Stomach (tissue), 4 donors: ENCODE measurements around the gene MISFA.

Experiments used
- POLR2A ChIP-seq, 4 donors: fragments of 450-650 bp; IDR thresholded peaks; one replicate each; pipeline ENCODE4 v1.6.1; 2016; ENCODE audit warnings: antibody characterized with exemption in 4 of 4, control low read depth in 2 of 4, mild to moderate bottlenecking in 1 of 4, moderate library complexity in 1 of 4
- TF ChIP-seq, protein P1 (sequence below), 7 experiments: fragments of 450-650 bp in 4 of 7; fragments of 200-600 bp in 3 of 7; sonication (generic) in 3 of 7; IDR thresholded peaks; one replicate each; pipeline ENCODE4 v1.5.1; 2016 to 2019; ENCODE audit warnings: antibody characterized with exemption in 7 of 7, control low read depth in 2 of 7, mild to moderate bottlenecking in 1 of 7

DNA sequence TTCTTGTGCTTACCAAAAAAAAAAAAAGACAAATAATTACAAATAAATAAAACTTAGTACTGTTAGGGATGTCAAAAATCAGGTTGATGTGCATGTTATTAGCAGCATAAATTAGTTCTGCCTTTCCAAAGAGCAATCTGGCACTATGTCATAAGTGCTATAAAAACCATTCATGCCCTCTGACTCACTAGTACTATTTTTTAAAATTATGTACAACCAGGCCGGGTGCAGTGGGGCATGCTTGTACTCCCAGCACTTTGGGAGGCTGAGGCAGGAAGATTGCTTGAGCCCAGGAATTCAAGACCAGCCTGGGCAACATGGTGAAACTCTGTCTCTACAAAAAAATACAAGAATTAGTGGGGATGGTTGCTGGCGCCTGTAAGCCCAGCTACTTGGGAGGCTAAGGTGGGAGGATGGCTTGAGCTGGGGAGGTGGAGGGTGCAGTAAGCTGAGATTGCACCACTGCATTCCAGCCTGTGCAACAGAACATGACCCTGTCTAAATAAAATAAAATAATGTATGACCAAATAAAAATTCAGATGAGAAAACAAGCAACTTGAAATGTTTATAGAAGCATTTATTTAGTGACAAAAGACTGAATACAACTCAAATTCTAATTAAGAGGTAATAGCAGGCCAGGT, 36.4 kb upstream of the MISFA start:
- no peak for TF ChIP-seq POLR2A (IDR thresholded peaks at IDR 0.05)
- TF ChIP-seq, protein P1, sequence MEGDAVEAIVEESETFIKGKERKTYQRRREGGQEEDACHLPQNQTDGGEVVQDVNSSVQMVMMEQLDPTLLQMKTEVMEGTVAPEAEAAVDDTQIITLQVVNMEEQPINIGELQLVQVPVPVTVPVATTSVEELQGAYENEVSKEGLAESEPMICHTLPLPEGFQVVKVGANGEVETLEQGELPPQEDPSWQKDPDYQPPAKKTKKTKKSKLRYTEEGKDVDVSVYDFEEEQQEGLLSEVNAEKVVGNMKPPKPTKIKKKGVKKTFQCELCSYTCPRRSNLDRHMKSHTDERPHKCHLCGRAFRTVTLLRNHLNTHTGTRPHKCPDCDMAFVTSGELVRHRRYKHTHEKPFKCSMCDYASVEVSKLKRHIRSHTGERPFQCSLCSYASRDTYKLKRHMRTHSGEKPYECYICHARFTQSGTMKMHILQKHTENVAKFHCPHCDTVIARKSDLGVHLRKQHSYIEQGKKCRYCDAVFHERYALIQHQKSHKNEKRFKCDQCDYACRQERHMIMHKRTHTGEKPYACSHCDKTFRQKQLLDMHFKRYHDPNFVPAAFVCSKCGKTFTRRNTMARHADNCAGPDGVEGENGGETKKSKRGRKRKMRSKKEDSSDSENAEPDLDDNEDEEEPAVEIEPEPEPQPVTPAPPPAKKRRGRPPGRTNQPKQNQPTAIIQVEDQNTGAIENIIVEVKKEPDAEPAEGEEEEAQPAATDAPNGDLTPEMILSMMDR (IDR thresholded peaks at IDR 0.05) = no peak
